ENCODE data around the gene H1-8. TPM values are rescaled to one million over a fixed set of nuclear protein-coding genes. Genes with fewer than 3 reads are reported as not detected.

H1-8 gene
- total RNA-seq, 4 donors from 2014 or later, result not detected

GRCh38 chr3:129582799-129583198 lies 39.8 kb downstream of the H1-8 start:
- DNase-seq (ENCODE audit: low spot score) (no peak), ATAC-seq (ENCODE audit: low FRiP score) (no peak)
- TF ChIP-seq CTCF (IDR thresholded peaks at IDR 0.05), result no peak

GRCh38 chr3:129583289-129583688 lies 40.3 kb downstream of the H1-8 start:
- ATAC-seq (ENCODE audit: low FRiP score) (no peak), DNase-seq (ENCODE audit: low spot score) (no peak)
- no peak for TF ChIP-seq CTCF (IDR thresholded peaks at IDR 0.05)

GRCh38 chr3:129584631-129585030 lies 41.7 kb downstream of the H1-8 start:
- TF ChIP-seq CTCF (IDR thresholded peaks at IDR 0.05), result no peak
- ATAC-seq (ENCODE audit: low FRiP score) (no peak), DNase-seq (ENCODE audit: low spot score) (no peak)

- no peak for TF ChIP-seq CTCF (IDR thresholded peaks at IDR 0.05)
- DNase-seq (ENCODE audit: low spot score) (no peak), ATAC-seq (ENCODE audit: low FRiP score) (no peak)
Measured at GRCh38 chr3:129585949-129586657, 43.1 kb downstream of the H1-8 start.

- DNase-seq (ENCODE audit: low spot score) (no peak), ATAC-seq (ENCODE audit: low FRiP score) (peak; percentile 74)
- no peak for TF ChIP-seq CTCF (IDR thresholded peaks at IDR 0.05)
Measured at GRCh38 chr3:129586746-129587430, 43.9 kb downstream of the H1-8 start.

- no peak for TF ChIP-seq CTCF (IDR thresholded peaks at IDR 0.05)
- DNase-seq (ENCODE audit: low spot score) (no peak), ATAC-seq (ENCODE audit: low FRiP score) (no peak)
Measured at GRCh38 chr3:129587566-129588210, 44.7 kb downstream of the H1-8 start.

All from omental fat pad (tissue), 4 donors.